Neural cell (in vitro differentiated cells): ENCODE results near the gene CACNA1C. TPM values are rescaled to one million over a fixed set of nuclear protein-coding genes. Genes with fewer than 3 reads are reported as not detected.

Experiments used
- H2AFZ ChIP-seq: fragments of 200-600, 300-800 bp; sonication (generic), shearing (Covaris generic); 2 replicates; pipeline ENCODE4 v1.6.0; 2014; ENCODE audit warnings: low read depth, mild to moderate bottlenecking, antibody characterized with exemption, low read length, moderate library complexity
- H3F3A ChIP-seq: fragments of 200-600 bp; shearing (Covaris generic); 2 replicates; pipeline ENCODE4 v1.6.1; 2016; ENCODE audit warnings: mild to moderate bottlenecking, moderate library complexity, mixed read lengths, antibody characterized with exemption, low read length; ENCODE audit not compliant: insufficient read depth, poor library complexity, severe bottlenecking
- H3K27ac ChIP-seq: fragments of 200-600, 300-800 bp; sonication (generic), shearing (Covaris generic); 2 replicates; pipeline ENCODE4 v1.5.1; 2014; ENCODE audit warnings: mild to moderate bottlenecking, low read length, moderate library complexity
- H3K27me3 ChIP-seq: fragments of 300-800, 200-600 bp; sonication (generic), shearing (Covaris generic); 2 replicates; pipeline ENCODE4 v1.6.0; 2014; ENCODE audit warnings: mild to moderate bottlenecking, low read depth, low read length, moderate library complexity; ENCODE audit not compliant: insufficient read depth
- H3K36me3 ChIP-seq: fragments of 300-800, 200-600 bp; sonication (generic), shearing (Covaris generic); 2 replicates; pipeline ENCODE4 v1.5.1; 2014; ENCODE audit warnings: mild to moderate bottlenecking, antibody characterized with exemption, low read length, moderate library complexity; ENCODE audit not compliant: insufficient read depth
- H3K4me2 ChIP-seq: fragments of 300-800, 200-600 bp; sonication (generic), shearing (Covaris generic); 2 replicates; pipeline ENCODE4 v1.6.0; 2014; ENCODE audit warnings: mild to moderate bottlenecking, low read length
- H3K4me3 ChIP-seq: fragments of 300-800, 200-600 bp; sonication (generic), shearing (Covaris generic); 2 replicates; pipeline ENCODE4 v1.5.1; 2014; ENCODE audit warnings: mild to moderate bottlenecking, low read length, moderate library complexity
- H3K79me2 ChIP-seq: fragments of 200-600 bp; shearing (Covaris generic); replicated peaks from 2 replicates; pipeline ENCODE4 v1.6.0; 2014; ENCODE audit warnings: mild to moderate bottlenecking, low read length, moderate library complexity; ENCODE audit not compliant: insufficient read depth
- H3K9ac ChIP-seq: fragments of 300-800, 200-600 bp; sonication (generic), shearing (Covaris generic); 2 replicates; pipeline ENCODE4 v1.6.1; 2016; ENCODE audit warnings: mild to moderate bottlenecking, low read length, mixed read lengths
- H3K9me2 ChIP-seq: fragments of 200-600 bp; shearing (Covaris generic); 2 replicates; pipeline ENCODE4 v1.6.1; 2016; ENCODE audit warnings: mild to moderate bottlenecking, low read length, mixed read lengths; ENCODE audit not compliant: insufficient read depth
- H3K9me3 ChIP-seq: fragments of 200-600, 300-800 bp; sonication (generic), shearing (Covaris generic); 2 replicates; pipeline ENCODE4 v1.6.1; 2016; ENCODE audit warnings: mild to moderate bottlenecking, mixed run types, low read length, moderate library complexity, mixed read lengths
- H4K20me1 ChIP-seq: fragments of 200-600 bp; shearing (Covaris generic); 2 replicates; pipeline ENCODE4 v1.6.1; 2016; ENCODE audit warnings: mild to moderate bottlenecking, mixed run types; ENCODE audit not compliant: insufficient read depth
- CTCF ChIP-seq: fragments of 450-650 bp; IDR thresholded peaks from 2 replicates; pipeline ENCODE4 v1.5.1; 2014; ENCODE audit warnings: antibody characterized with exemption, mild to moderate bottlenecking, moderate library complexity; ENCODE audit not compliant: poor library complexity, severe bottlenecking
- EP300 ChIP-seq: fragments of 450-650 bp; conservative IDR thresholded peaks from 2 replicates; pipeline ENCODE4 v1.6.1; 2014; ENCODE audit warnings: antibody characterized with exemption, mild to moderate bottlenecking, moderate library complexity; ENCODE audit not compliant: poor library complexity, severe bottlenecking
- EZH2 ChIP-seq: fragments of 200-600, 300-800 bp; shearing (Covaris generic), sonication (generic); IDR thresholded peaks from 2 replicates; pipeline ENCODE4 v1.6.1; 2014; ENCODE audit warnings: antibody characterized with exemption, low read length, borderline replicate concordance, mild to moderate bottlenecking; ENCODE audit not compliant: insufficient read depth, poor library complexity, severe bottlenecking
- MXI1 ChIP-seq: fragments of 450-650 bp; conservative IDR thresholded peaks from 2 replicates; pipeline ENCODE4 v1.6.1; 2014; ENCODE audit warnings: antibody characterized with exemption, mild to moderate bottlenecking; ENCODE audit not compliant: poor library complexity, severe bottlenecking
- POLR2AphosphoS5 ChIP-seq: IDR thresholded peaks from 2 replicates; pipeline ENCODE4 v1.6.1; 2012
- RAD21 ChIP-seq: fragments of 450-650 bp; conservative IDR thresholded peaks from 2 replicates; pipeline ENCODE4 v1.6.1; 2014; ENCODE audit warnings: antibody characterized with exemption, mild to moderate bottlenecking, moderate library complexity
- SMC3 ChIP-seq: fragments of 450-650 bp; conservative IDR thresholded peaks from 2 replicates; pipeline ENCODE4 v1.6.1; 2014; ENCODE audit warnings: antibody characterized with exemption, mild to moderate bottlenecking, moderate library complexity; ENCODE audit not compliant: poor library complexity
- TAF1 ChIP-seq: IDR thresholded peaks from 2 replicates; pipeline ENCODE4 v1.6.1; 2012; ENCODE audit warnings: low read depth
- polyA plus RNA-seq: library from polyadenylated mRNA; depleted of rRNA; stranded (reverse); fragments of >200 nt; gene quantifications from 2 replicates; pipeline ENCODE4 v1.2.3, GENCODE V29; 2014
- TF ChIP-seq, protein P1 (sequence below): IDR thresholded peaks from 2 replicates; pipeline ENCODE4 v1.6.1; 2012; ENCODE audit warnings: borderline replicate concordance

The CACNA1C gene
- polyA plus RNA-seq, 1 donor from 2014 or later = 9.7 TPM

- TF ChIP-seq EZH2 (no peak), RAD21 (no peak)
Observed at GRCh38 chr12:2262449-2262848, 209.7 kb downstream of the CACNA1C start (continued).

DNA sequence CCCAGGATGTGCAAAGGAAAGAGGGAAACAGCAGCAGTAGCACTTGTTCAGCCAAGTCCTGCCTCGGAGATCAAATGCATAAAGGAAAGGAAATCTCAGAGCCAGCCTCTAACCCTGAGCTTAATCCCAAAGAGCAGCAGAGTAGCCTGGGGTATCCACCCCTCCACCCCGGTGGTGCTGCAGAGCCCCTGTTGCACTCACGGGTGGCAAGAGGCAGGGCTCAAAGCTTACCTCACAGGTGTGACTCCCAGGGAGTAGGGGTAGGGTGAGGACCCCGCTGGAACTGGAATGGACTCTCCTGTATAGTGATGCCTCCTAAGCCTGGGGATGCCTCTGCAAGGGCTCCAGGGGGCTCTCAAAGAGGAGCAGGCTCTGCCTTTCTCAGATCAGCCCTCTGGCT, 211.1 kb downstream of the CACNA1C start:
- Histone ChIP-seq H3K27ac (no peak overlapping the region), H3K9me2 (no peaks in the 10 kb centered on the region), H3F3A (no peaks in the 10 kb centered on the region), H3K4me3 (no peak overlapping the region), H3K4me2 (no peak overlapping the region), H3K79me2 (no peaks in the 10 kb centered on the region), H4K20me1 (no peaks in the 10 kb centered on the region), H3K36me3 (no peaks in the 10 kb centered on the region), H3K27me3 (no peaks in the 10 kb centered on the region), H2AFZ (no peak overlapping the region), H3K9ac (no peak overlapping the region), H3K9me3 (no peaks in the 10 kb centered on the region)
- TF ChIP-seq MXI1 (no peak), TAF1 (no peak), SMC3 (no peak), EP300 (no peak), POLR2AphosphoS5 (no peak), RAD21 (no peak), EZH2 (no peak), CTCF (no peak)
- TF ChIP-seq, protein P1, sequence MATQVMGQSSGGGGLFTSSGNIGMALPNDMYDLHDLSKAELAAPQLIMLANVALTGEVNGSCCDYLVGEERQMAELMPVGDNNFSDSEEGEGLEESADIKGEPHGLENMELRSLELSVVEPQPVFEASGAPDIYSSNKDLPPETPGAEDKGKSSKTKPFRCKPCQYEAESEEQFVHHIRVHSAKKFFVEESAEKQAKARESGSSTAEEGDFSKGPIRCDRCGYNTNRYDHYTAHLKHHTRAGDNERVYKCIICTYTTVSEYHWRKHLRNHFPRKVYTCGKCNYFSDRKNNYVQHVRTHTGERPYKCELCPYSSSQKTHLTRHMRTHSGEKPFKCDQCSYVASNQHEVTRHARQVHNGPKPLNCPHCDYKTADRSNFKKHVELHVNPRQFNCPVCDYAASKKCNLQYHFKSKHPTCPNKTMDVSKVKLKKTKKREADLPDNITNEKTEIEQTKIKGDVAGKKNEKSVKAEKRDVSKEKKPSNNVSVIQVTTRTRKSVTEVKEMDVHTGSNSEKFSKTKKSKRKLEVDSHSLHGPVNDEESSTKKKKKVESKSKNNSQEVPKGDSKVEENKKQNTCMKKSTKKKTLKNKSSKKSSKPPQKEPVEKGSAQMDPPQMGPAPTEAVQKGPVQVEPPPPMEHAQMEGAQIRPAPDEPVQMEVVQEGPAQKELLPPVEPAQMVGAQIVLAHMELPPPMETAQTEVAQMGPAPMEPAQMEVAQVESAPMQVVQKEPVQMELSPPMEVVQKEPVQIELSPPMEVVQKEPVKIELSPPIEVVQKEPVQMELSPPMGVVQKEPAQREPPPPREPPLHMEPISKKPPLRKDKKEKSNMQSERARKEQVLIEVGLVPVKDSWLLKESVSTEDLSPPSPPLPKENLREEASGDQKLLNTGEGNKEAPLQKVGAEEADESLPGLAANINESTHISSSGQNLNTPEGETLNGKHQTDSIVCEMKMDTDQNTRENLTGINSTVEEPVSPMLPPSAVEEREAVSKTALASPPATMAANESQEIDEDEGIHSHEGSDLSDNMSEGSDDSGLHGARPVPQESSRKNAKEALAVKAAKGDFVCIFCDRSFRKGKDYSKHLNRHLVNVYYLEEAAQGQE = no peak

DNA sequence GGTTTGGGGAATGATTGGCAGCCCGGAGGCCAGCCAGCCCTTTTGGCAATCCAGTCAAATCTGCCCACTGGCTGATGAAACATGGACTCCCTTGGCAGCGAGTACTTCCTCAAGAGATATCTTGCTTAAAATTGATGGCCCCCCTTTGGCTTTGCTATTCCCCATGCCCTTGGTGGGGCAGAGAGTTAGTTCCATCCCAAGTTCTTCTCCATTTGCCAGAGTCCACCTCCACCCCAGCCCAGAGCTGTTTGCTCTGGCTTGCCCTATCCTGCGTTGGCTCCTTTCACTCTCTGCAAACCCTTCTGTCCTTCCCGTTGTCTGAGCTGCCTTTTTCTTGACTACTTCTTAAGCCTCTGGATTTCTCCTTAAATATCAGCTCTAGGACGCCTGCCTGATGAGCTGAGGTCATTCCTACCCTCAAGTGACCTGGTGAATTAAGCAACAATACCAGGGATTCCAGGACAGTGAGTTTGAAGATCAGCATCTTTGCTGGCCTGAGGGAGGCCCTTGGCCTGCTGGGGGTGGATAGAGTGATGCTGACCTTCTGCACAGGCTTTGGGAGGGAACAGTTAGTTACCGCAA, 212.0 kb downstream of the CACNA1C start:
- Histone ChIP-seq H3K4me2 (no peak overlapping the region), H3K9ac (no peak overlapping the region), H3K9me2 (no peaks in the 10 kb centered on the region), H3K36me3 (no peaks in the 10 kb centered on the region), H3K27me3 (no peaks in the 10 kb centered on the region), H3K9me3 (no peaks in the 10 kb centered on the region), H3K79me2 (no peaks in the 10 kb centered on the region), H2AFZ (no peak overlapping the region), H3K4me3 (no peak overlapping the region), H3K27ac (no peak overlapping the region), H4K20me1 (no peaks in the 10 kb centered on the region), H3F3A (no peaks in the 10 kb centered on the region)
- no peak for TF ChIP-seq MXI1
